GM12878 (cell line): ENCODE data around the gene UBASH3B. TPM values are rescaled to one million over a fixed set of nuclear protein-coding genes. Genes with fewer than 3 reads are reported as not detected.

Source experiments
- ATAC-seq: fragments of 200-7000 bp; cut with Tn5 transposase; 3 replicates; pipeline ENCODE4 v1.9.1; 2020; ENCODE audit warnings: mild to moderate bottlenecking, moderate library complexity
- BruUV-seq: library from RNA; stranded (reverse); fragments of 400-500 nt; replicated peaks from 2 replicates; lab custom pipeline; 2021; lab: Mats Ljungman, UMichigan
- CTCF ChIA-PET: fragments of 300-600 bp; sonication (Branson Sonifier 250); formaldehyde crosslinking; extraction: SDS; loops from one replicate; lab custom pipeline; 2021; ENCODE audit warnings: inconsistent platforms; lab: Yijun Ruan, JAX
- POLR2A ChIA-PET: fragments of 350-600 bp; formaldehyde crosslinking; extraction: SDS; loops from one replicate; lab custom pipeline; 2021; ENCODE audit warnings: inconsistent platforms; lab: Charles Lee
- RAD21 ChIA-PET: fragments of 300-600 bp; sonication (Branson Sonifier 250); formaldehyde crosslinking; loops from one replicate; lab custom pipeline; 2023; ENCODE audit warnings: antibody characterized with exemption; ENCODE audit not compliant: unreplicated experiment; lab: Charles Lee
- SMC1A ChIA-PET: fragments of 300-600 bp; sonication (Branson Sonifier 250); formaldehyde crosslinking; loops from one replicate; lab custom pipeline; 2023; ENCODE audit not compliant: unreplicated experiment, uncharacterized antibody; lab: Charles Lee
- DNase-seq: peaks from one replicate; pipeline ENCODE4 v3.0.0-alpha.2; 2011; ENCODE audit warnings: low read depth, low spot score
- FAIRE-seq: peaks from 3 replicates; lab custom pipeline; 2011; peaks lifted over from hg19 to GRCh38; lab: Jason Lieb, UNC
- H2AFZ ChIP-seq: 2 replicates; pipeline ENCODE4 v1.6.0; 2011; ENCODE audit warnings: low read depth, low read length, control low read depth; ENCODE audit not compliant: control insufficient read depth
- H3K27ac ChIP-seq: 2 replicates; pipeline ENCODE4 v1.5.1; 2011; ENCODE audit warnings: control low read depth; ENCODE audit not compliant: control insufficient read depth, insufficient read depth
- H3K27me3 ChIP-seq, 2 experiments: replicated peaks in 1 of 2; 2 replicates each; pipeline versions ENCODE4 v1.6.0 to v1.6.1; 2011; ENCODE audit warnings: low read length in 1 of 2; ENCODE audit not compliant: control insufficient read depth in 2 of 2, insufficient read depth in 2 of 2
- H3K36me3 ChIP-seq, 2 experiments: 2 replicates each; pipeline ENCODE4 v1.5.1; 2011; ENCODE audit warnings: low read length in 1 of 2; ENCODE audit not compliant: control insufficient read depth in 2 of 2, insufficient read depth in 2 of 2
- H3K4me1 ChIP-seq: 2 replicates; pipeline ENCODE4 v1.6.1; 2011; ENCODE audit warnings: mild to moderate bottlenecking, low read length, moderate library complexity, mixed read lengths; ENCODE audit not compliant: control insufficient read depth, insufficient read depth
- H3K4me2 ChIP-seq: 2 replicates; pipeline ENCODE4 v1.6.0; 2011; ENCODE audit warnings: control low read depth; ENCODE audit not compliant: control insufficient read depth, insufficient read depth
- H3K4me3 ChIP-seq: fragments of 200-600 bp; sonication (generic); 2 replicates; pipeline ENCODE4 v1.5.1; 2016
- H3K79me2 ChIP-seq: 2 replicates; pipeline ENCODE4 v1.6.0; 2011; ENCODE audit warnings: low read length; ENCODE audit not compliant: control insufficient read depth, insufficient read depth
- H3K9ac ChIP-seq: 2 replicates; pipeline ENCODE4 v1.8.0; 2011; ENCODE audit warnings: low read length, control low read depth, mixed read lengths; ENCODE audit not compliant: control insufficient read depth, insufficient read depth
- H3K9me3 ChIP-seq: replicated peaks from 3 replicates; pipeline ENCODE4 v1.5.1; 2011; ENCODE audit warnings: mild to moderate bottlenecking, low read length; ENCODE audit not compliant: control insufficient read depth, insufficient read depth
- H4K20me1 ChIP-seq: 2 replicates; pipeline ENCODE4 v1.6.0; 2011; ENCODE audit not compliant: control insufficient read depth, insufficient read depth
- BMI1 ChIP-seq: fragments of 450-650 bp; IDR thresholded peaks from 2 replicates; pipeline ENCODE4 v1.6.1; 2016; ENCODE audit warnings: mild to moderate bottlenecking, moderate library complexity, borderline replicate concordance
- MEF2A ChIP-seq: IDR thresholded peaks from 2 replicates; pipeline ENCODE4 v1.6.1; 2011; ENCODE audit warnings: low read depth, mild to moderate bottlenecking, low read length, moderate library complexity; ENCODE audit not compliant: insufficient read depth
- MTA2 ChIP-seq: fragments of 450-650 bp; IDR thresholded peaks from 2 replicates; pipeline ENCODE4 v1.6.1; 2016; ENCODE audit warnings: low read depth, mild to moderate bottlenecking, moderate library complexity
- NFXL1 ChIP-seq: fragments of 450-650 bp; IDR thresholded peaks from 2 replicates; pipeline ENCODE4 v1.6.1; 2017; ENCODE audit warnings: antibody characterized with exemption, mild to moderate bottlenecking, borderline replicate concordance
- WRNIP1 ChIP-seq: IDR thresholded peaks from 2 replicates; pipeline ENCODE4 v1.6.1; 2011; ENCODE audit warnings: low read depth, low read length, improper control_type of control experiment, borderline replicate concordance
- WGBS: methylation state at CpG from one replicate; pipeline ENCODE4 v1.1.6; 2016; ENCODE audit warnings: low lambda C conversion rate; ENCODE audit not compliant: insufficient replicate concordance, insufficient coverage; ENCODE audit errors: missing lambda C conversion rate; 5-methylcytosine and 5-hydroxymethylcytosine counted together
- in situ Hi-C: fragments of 300-500 bp; cut with MboI; formaldehyde crosslinking; loops from 9 replicates; pipeline ENCODE4 v1.14.3; 2018; ENCODE audit warnings: mixed read lengths
- intact Hi-C: fragments of 100-400 bp; cut with micrococcal nuclease; formaldehyde crosslinking; loops from one replicate; pipeline ENCODE4 v1.14.2; 2022; ENCODE audit not compliant: unreplicated experiment
- polyA plus RNA-seq, 11 experiments: library from polyadenylated mRNA; depleted of rRNA in 4 of 11; unstranded in 6 of 11; stranded (reverse) in 5 of 11; fragments of >200 nt; fragmentation: Nextera tagmentation in 4 of 11; fragmentation: Illumina TruSeq in 1 of 11; extraction: Ambion mirVana in 4 of 11; extraction: Trizol in 1 of 11; gene quantifications; 1 replicate in 1 of 11; 2 replicates in 10 of 11; pipeline versions ENCODE4 v1.2.1 to v1.2.3, GENCODE V29; 2011 to 2016; ENCODE audit warnings: inconsistent platforms in 2 of 11, missing spikeins in 2 of 11, low read depth in 1 of 11
- total RNA-seq, 4 experiments: library from RNA; depleted of rRNA in 3 of 4; stranded (reverse); fragments of >200 nt in 3 of 4; fragmentation: Illumina TruSeq in 1 of 4; extraction: Trizol in 1 of 4; gene quantifications; 2 replicates each; pipeline versions ENCODE4 v1.2.1 to v1.2.3, GENCODE V29; 2013 to 2021
- TF ChIP-seq, protein P1 (sequence below): fragments of 450-650 bp; IDR thresholded peaks from 2 replicates; pipeline ENCODE4 v1.6.1; 2016; ENCODE audit warnings: mild to moderate bottlenecking, moderate library complexity, borderline replicate concordance

UBASH3B gene
- total and polyA plus RNA-seq, 10 of the 15 experiments (the other 5 are each of a cell fraction or from before 2014, with no cell fraction given) = 0.18 to 3.3 (median 0.57) TPM

DNA sequence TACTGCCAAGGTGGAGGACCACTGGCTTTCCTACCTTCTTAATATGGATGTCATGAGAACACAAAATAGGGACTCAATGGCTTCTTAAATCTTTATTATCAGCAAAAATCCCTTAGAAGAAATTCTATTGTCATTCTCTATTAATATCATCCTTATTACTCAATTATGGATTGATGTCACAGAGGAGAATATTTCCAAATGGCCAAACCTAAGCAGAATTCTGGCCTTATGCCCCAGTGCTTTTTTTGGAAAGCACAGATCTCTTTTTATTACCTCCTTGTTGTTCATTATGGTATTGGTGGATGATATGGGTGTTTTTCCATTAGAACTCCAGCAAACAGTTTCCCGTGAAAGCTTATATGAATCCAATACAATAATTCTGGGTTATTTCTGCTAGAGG, 192.7 kb downstream of the UBASH3B start:
- H2AFZ ChIP-seq = no peak overlapping the region
- no peak for ATAC-seq
- H3K27me3 ChIP-seq = no peaks in the 10 kb centered on the region
- no peaks in the 10 kb centered on the region for H3K36me3 ChIP-seq
- POLR2A ChIA-PET = interaction anchor here (0.7 to 1.3 kb wide), 4 partner anchors 10 to 33 kb away, joined by 3 to 4 read pairs (median 3); partner anchors contain the start of gene CRTAM
- DNase-seq = no peak
- H3K79me2 ChIP-seq = no peaks in the 10 kb centered on the region
- WGBS = 100% methylated on average over 1 of the region's 1 CpG
- SMC1A ChIA-PET = interaction anchor here (0.9 to 15.4 kb wide), 14 partner anchors 8 to 206 kb away, joined by 3 to 485 read pairs (median 4); no protein-coding TSS in a partner anchor
- H3K4me1 ChIP-seq = peaks cover 25% of the 10 kb centered on the region
- CTCF ChIA-PET = interaction anchor here (1.2 to 15.5 kb wide), 4 partner anchors 30 to 55 kb away, joined by 3 to 490 read pairs (median 246); no protein-coding TSS in a partner anchor
- no peak overlapping the region for H3K4me3 ChIP-seq
- FAIRE-seq = no peak
- no peak overlapping the region for H3K27ac ChIP-seq
- H3K9me3 ChIP-seq = no peaks in the 10 kb centered on the region
- no peak overlapping the region for H3K9ac ChIP-seq
- H3K4me2 ChIP-seq = no peak overlapping the region
- no peaks in the 10 kb centered on the region for H4K20me1 ChIP-seq
- TF ChIP-seq NFXL1 (no peak), MEF2A (no peak), WRNIP1 (no peak), MTA2 (no peak), BMI1 (no peak)
- TF ChIP-seq, protein P1, sequence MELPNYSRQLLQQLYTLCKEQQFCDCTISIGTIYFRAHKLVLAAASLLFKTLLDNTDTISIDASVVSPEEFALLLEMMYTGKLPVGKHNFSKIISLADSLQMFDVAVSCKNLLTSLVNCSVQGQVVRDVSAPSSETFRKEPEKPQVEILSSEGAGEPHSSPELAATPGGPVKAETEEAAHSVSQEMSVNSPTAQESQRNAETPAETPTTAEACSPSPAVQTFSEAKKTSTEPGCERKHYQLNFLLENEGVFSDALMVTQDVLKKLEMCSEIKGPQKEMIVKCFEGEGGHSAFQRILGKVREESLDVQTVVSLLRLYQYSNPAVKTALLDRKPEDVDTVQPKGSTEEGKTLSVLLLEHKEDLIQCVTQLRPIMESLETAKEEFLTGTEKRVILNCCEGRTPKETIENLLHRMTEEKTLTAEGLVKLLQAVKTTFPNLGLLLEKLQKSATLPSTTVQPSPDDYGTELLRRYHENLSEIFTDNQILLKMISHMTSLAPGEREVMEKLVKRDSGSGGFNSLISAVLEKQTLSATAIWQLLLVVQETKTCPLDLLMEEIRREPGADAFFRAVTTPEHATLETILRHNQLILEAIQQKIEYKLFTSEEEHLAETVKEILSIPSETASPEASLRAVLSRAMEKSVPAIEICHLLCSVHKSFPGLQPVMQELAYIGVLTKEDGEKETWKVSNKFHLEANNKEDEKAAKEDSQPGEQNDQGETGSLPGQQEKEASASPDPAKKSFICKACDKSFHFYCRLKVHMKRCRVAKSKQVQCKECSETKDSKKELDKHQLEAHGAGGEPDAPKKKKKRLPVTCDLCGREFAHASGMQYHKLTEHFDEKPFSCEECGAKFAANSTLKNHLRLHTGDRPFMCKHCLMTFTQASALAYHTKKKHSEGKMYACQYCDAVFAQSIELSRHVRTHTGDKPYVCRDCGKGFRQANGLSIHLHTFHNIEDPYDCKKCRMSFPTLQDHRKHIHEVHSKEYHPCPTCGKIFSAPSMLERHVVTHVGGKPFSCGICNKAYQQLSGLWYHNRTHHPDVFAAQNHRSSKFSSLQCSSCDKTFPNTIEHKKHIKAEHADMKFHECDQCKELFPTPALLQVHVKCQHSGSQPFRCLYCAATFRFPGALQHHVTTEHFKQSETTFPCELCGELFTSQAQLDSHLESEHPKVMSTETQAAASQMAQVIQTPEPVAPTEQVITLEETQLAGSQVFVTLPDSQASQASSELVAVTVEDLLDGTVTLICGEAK = no peak
- BruUV-seq = no TSS peak
- RAD21 ChIA-PET = interaction anchor here (1.4 to 11.7 kb wide), 6 partner anchors 9 to 54 kb away, joined by 4 to 293 read pairs (median 12); partner anchors contain the start of gene CRTAM
- in situ Hi-C loops (no loop called here), intact Hi-C loops (no loop called here)
